GM12878 (cell line): ENCODE results near the gene CCNL1. TPM values are rescaled to one million over a fixed set of nuclear protein-coding genes. Genes with fewer than 3 reads are reported as not detected.
A peak's percentile ranks its signal among the peaks of the same experiment; 100 is the strongest.

Source experiments
- ATAC-seq: fragments of 200-7000 bp; cut with Tn5 transposase; 3 replicates; pipeline ENCODE4 v1.9.1; 2020; ENCODE audit warnings: mild to moderate bottlenecking, moderate library complexity
- BruUV-seq: library from RNA; stranded (reverse); fragments of 400-500 nt; replicated peaks from 2 replicates; lab custom pipeline; 2021; lab: Mats Ljungman, UMichigan
- CTCF ChIA-PET: fragments of 300-600 bp; sonication (Branson Sonifier 250); formaldehyde crosslinking; extraction: SDS; loops from one replicate; lab custom pipeline; 2021; ENCODE audit warnings: inconsistent platforms; lab: Yijun Ruan, JAX
- POLR2A ChIA-PET: fragments of 350-600 bp; formaldehyde crosslinking; extraction: SDS; loops from one replicate; lab custom pipeline; 2021; ENCODE audit warnings: inconsistent platforms; lab: Charles Lee
- RAD21 ChIA-PET: fragments of 300-600 bp; sonication (Branson Sonifier 250); formaldehyde crosslinking; loops from one replicate; lab custom pipeline; 2023; ENCODE audit warnings: antibody characterized with exemption; ENCODE audit not compliant: unreplicated experiment; lab: Charles Lee
- SMC1A ChIA-PET: fragments of 300-600 bp; sonication (Branson Sonifier 250); formaldehyde crosslinking; loops from one replicate; lab custom pipeline; 2023; ENCODE audit not compliant: unreplicated experiment, uncharacterized antibody; lab: Charles Lee
- DNase-seq: peaks from one replicate; pipeline ENCODE4 v3.0.0-alpha.2; 2011; ENCODE audit warnings: low read depth, low spot score
- FAIRE-seq: peaks from 3 replicates; lab custom pipeline; 2011; peaks lifted over from hg19 to GRCh38; lab: Jason Lieb, UNC
- H2AFZ ChIP-seq: 2 replicates; pipeline ENCODE4 v1.6.0; 2011; ENCODE audit warnings: low read depth, low read length, control low read depth; ENCODE audit not compliant: control insufficient read depth
- H3K27ac ChIP-seq: 2 replicates; pipeline ENCODE4 v1.5.1; 2011; ENCODE audit warnings: control low read depth; ENCODE audit not compliant: control insufficient read depth, insufficient read depth
- H3K27me3 ChIP-seq, 2 experiments: replicated peaks in 1 of 2; 2 replicates each; pipeline versions ENCODE4 v1.6.0 to v1.6.1; 2011; ENCODE audit warnings: low read length in 1 of 2; ENCODE audit not compliant: control insufficient read depth in 2 of 2, insufficient read depth in 2 of 2
- H3K36me3 ChIP-seq, 2 experiments: 2 replicates each; pipeline ENCODE4 v1.5.1; 2011; ENCODE audit warnings: low read length in 1 of 2; ENCODE audit not compliant: control insufficient read depth in 2 of 2, insufficient read depth in 2 of 2
- H3K4me1 ChIP-seq: 2 replicates; pipeline ENCODE4 v1.6.1; 2011; ENCODE audit warnings: mild to moderate bottlenecking, low read length, moderate library complexity, mixed read lengths; ENCODE audit not compliant: control insufficient read depth, insufficient read depth
- H3K4me2 ChIP-seq: 2 replicates; pipeline ENCODE4 v1.6.0; 2011; ENCODE audit warnings: control low read depth; ENCODE audit not compliant: control insufficient read depth, insufficient read depth
- H3K4me3 ChIP-seq: fragments of 200-600 bp; sonication (generic); 2 replicates; pipeline ENCODE4 v1.5.1; 2016
- H3K79me2 ChIP-seq: 2 replicates; pipeline ENCODE4 v1.6.0; 2011; ENCODE audit warnings: low read length; ENCODE audit not compliant: control insufficient read depth, insufficient read depth
- H3K9ac ChIP-seq: 2 replicates; pipeline ENCODE4 v1.8.0; 2011; ENCODE audit warnings: low read length, control low read depth, mixed read lengths; ENCODE audit not compliant: control insufficient read depth, insufficient read depth
- H3K9me3 ChIP-seq: replicated peaks from 3 replicates; pipeline ENCODE4 v1.5.1; 2011; ENCODE audit warnings: mild to moderate bottlenecking, low read length; ENCODE audit not compliant: control insufficient read depth, insufficient read depth
- H4K20me1 ChIP-seq: 2 replicates; pipeline ENCODE4 v1.6.0; 2011; ENCODE audit not compliant: control insufficient read depth, insufficient read depth
- CUX1 ChIP-seq: IDR thresholded peaks from 2 replicates; pipeline ENCODE4 v1.6.1; 2012; ENCODE audit warnings: improper control_type of control experiment, low read depth, low read length; ENCODE audit not compliant: insufficient replicate concordance
- POLR2AphosphoS2 ChIP-seq: IDR thresholded peaks from 2 replicates; pipeline ENCODE4 v1.6.1; 2011; ENCODE audit warnings: low read depth, mild to moderate bottlenecking, low read length, improper control_type of control experiment, moderate library complexity
- WGBS: methylation state at CpG from one replicate; pipeline ENCODE4 v1.1.6; 2016; ENCODE audit warnings: low lambda C conversion rate; ENCODE audit not compliant: insufficient replicate concordance, insufficient coverage; ENCODE audit errors: missing lambda C conversion rate; 5-methylcytosine and 5-hydroxymethylcytosine counted together
- in situ Hi-C: fragments of 300-500 bp; cut with MboI; formaldehyde crosslinking; loops from 9 replicates; pipeline ENCODE4 v1.14.3; 2018; ENCODE audit warnings: mixed read lengths
- intact Hi-C: fragments of 100-400 bp; cut with micrococcal nuclease; formaldehyde crosslinking; loops from one replicate; pipeline ENCODE4 v1.14.2; 2022; ENCODE audit not compliant: unreplicated experiment
- polyA plus RNA-seq, 11 experiments: library from polyadenylated mRNA; depleted of rRNA in 4 of 11; unstranded in 6 of 11; stranded (reverse) in 5 of 11; fragments of >200 nt; fragmentation: Nextera tagmentation in 4 of 11; fragmentation: Illumina TruSeq in 1 of 11; extraction: Ambion mirVana in 4 of 11; extraction: Trizol in 1 of 11; gene quantifications; 1 replicate in 1 of 11; 2 replicates in 10 of 11; pipeline versions ENCODE4 v1.2.1 to v1.2.3, GENCODE V29; 2011 to 2016; ENCODE audit warnings: inconsistent platforms in 2 of 11, missing spikeins in 2 of 11, low read depth in 1 of 11
- total RNA-seq, 4 experiments: library from RNA; depleted of rRNA in 3 of 4; stranded (reverse); fragments of >200 nt in 3 of 4; fragmentation: Illumina TruSeq in 1 of 4; extraction: Trizol in 1 of 4; gene quantifications; 2 replicates each; pipeline versions ENCODE4 v1.2.1 to v1.2.3, GENCODE V29; 2013 to 2021

The CCNL1 gene
- total and polyA plus RNA-seq, 10 of the 15 experiments (the other 5 are each of a cell fraction or from before 2014, with no cell fraction given), result 22.2 to 174 (median 115) TPM

GRCh38 chr3:157139938-157140534, 19.9 kb downstream of the CCNL1 start:
- H3K9ac ChIP-seq, result no peak overlapping the region
- H3K36me3 ChIP-seq, result peaks cover 2 to 12% of the 10 kb centered on the region in 2 experiments; a peak in 3 of 4 replicates
- ChIA-PET CTCF (interaction anchor here (1.7 to 32.0 kb wide), 6 partner anchors 9 to 463 kb away, joined by 3 to 939 read pairs (median 30); partner anchors contain the start of gene TIPARP), RAD21 (interaction anchor here (0.6 to 5.5 kb wide), 6 partner anchors 9 to 60 kb away, joined by 3 to 80 read pairs (median 3); no protein-coding TSS in a partner anchor), POLR2A (no interaction called here), SMC1A (interaction anchor here (4.1 to 7.8 kb wide), 3 partner anchors 36 to 59 kb away, joined by 28 to 98 read pairs (median 44); no protein-coding TSS in a partner anchor)
- no peak overlapping the region for H3K4me2 ChIP-seq
- H3K79me2 ChIP-seq, result no peaks in the 10 kb centered on the region
- no peaks in the 10 kb centered on the region for H3K9me3 ChIP-seq
- no TSS peak for BruUV-seq
- no peaks in the 10 kb centered on the region for H4K20me1 ChIP-seq
- no peak overlapping the region for H3K4me3 ChIP-seq
- 79% methylated on average over 8 of the region's 8 CpGs for WGBS
- H2AFZ ChIP-seq, result no peak overlapping the region
- no peak for ATAC-seq
- H3K27me3 ChIP-seq, result no peaks in the 10 kb centered on the region
- H3K4me1 ChIP-seq, result peaks cover 6% of the 10 kb centered on the region
- no peak overlapping the region for H3K27ac ChIP-seq
- intact Hi-C loops, result loop anchor here (5.0 kb wide), 2 partner anchors 97 to 588 kb away; no protein-coding TSS in a partner anchor
- no peak for DNase-seq
- FAIRE-seq, result no peak
- in situ Hi-C loops, result loop anchor here (5.0 to 25.0 kb wide), 3 partner anchors 463 to 978 kb away; no protein-coding TSS in a partner anchor
- no peak for TF ChIP-seq POLR2AphosphoS2
- peak; percentile 52 for TF ChIP-seq CUX1
- TF ChIP-seq, all 136 proteins: peak for 1
